Stomach (tissue), 4 donors: ENCODE data around the gene CCDC12.

ENCODE experiments used
- EP300 ChIP-seq: sonication (generic); formaldehyde crosslinking; IDR thresholded peaks from one replicate; pipeline ENCODE4 v1.6.1; 2017; ENCODE audit warnings: antibody characterized with exemption
- POLR2AphosphoS5 ChIP-seq, 3 donors: sonication (generic); formaldehyde crosslinking; IDR thresholded peaks; one replicate each; pipeline ENCODE4 v1.6.1; 2016; ENCODE audit warnings: antibody characterized with exemption in 3 of 3
- TF ChIP-seq, protein P1 (sequence below), 7 experiments: fragments of 450-650 bp in 4 of 7; fragments of 200-600 bp in 3 of 7; sonication (generic) in 3 of 7; IDR thresholded peaks; one replicate each; pipeline ENCODE4 v1.5.1; 2016 to 2019; ENCODE audit warnings: antibody characterized with exemption in 7 of 7, control low read depth in 2 of 7, mild to moderate bottlenecking in 1 of 7

DNA sequence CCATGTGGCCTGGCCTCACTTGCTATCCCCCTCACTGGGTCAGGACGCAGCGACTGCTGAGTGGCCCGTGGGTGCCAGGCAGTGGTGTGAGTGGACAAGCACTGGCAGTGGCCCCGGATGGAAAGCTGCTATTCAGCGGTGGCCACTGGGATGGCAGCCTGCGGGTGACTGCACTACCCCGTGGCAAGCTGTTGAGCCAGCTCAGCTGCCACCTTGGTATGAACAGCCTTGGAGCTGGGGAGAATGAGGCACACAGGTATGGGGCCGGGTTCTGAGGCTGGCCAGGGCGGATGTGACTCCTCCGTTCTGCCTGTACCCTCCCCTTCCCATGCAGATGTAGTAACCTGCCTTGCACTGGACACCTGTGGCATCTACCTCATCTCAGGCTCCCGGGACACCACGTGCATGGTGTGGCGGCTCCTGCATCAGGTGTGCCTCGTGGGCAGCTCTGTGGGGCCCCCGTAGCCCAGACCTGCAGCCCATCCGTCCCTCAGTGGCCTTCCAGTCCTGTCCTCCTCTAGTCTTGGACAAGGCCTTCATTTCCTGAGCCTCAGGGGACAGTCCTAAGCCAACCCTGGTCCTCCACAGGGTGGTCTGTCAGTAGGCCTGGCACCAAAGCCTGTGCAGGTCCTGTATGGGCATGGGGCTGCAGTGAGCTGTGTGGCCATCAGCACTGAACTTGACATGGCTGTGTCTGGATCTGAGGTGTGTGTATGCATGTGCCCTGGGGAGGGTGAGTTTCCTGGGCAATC, 31.1 kb upstream of the CCDC12 start:
- TF ChIP-seq, protein P1, sequence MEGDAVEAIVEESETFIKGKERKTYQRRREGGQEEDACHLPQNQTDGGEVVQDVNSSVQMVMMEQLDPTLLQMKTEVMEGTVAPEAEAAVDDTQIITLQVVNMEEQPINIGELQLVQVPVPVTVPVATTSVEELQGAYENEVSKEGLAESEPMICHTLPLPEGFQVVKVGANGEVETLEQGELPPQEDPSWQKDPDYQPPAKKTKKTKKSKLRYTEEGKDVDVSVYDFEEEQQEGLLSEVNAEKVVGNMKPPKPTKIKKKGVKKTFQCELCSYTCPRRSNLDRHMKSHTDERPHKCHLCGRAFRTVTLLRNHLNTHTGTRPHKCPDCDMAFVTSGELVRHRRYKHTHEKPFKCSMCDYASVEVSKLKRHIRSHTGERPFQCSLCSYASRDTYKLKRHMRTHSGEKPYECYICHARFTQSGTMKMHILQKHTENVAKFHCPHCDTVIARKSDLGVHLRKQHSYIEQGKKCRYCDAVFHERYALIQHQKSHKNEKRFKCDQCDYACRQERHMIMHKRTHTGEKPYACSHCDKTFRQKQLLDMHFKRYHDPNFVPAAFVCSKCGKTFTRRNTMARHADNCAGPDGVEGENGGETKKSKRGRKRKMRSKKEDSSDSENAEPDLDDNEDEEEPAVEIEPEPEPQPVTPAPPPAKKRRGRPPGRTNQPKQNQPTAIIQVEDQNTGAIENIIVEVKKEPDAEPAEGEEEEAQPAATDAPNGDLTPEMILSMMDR (IDR thresholded peaks at IDR 0.05), result no peak
- TF ChIP-seq POLR2AphosphoS5 (IDR thresholded peaks at IDR 0.05) (no peak), EP300 (no peak)
